ENCODE data around the gene PRKN.

GRCh38 chr6:161658211-161658610 lies 1069.4 kb downstream of the PRKN start:
- TF ChIP-seq CTCF (IDR thresholded peaks at IDR 0.05) (no peak), POLR2A (IDR thresholded peaks at IDR 0.05) (no peak)
